Measurements from ENCODE around the gene BAIAP2. TPM values are rescaled to one million over a fixed set of nuclear protein-coding genes. Genes with fewer than 3 reads are reported as not detected.

Gene BAIAP2
- total and polyA plus RNA-seq, 10 of the 15 experiments (the other 5 are each of a cell fraction or from before 2014, with no cell fraction given): 0.15 to 1.2 (median 0.46) TPM; not detected in 2

GRCh38 chr17:80998118-80998747 is 36.7 kb upstream of the BAIAP2 start (continued):
- no peak for TF ChIP-seq CUX1 (IDR thresholded peaks at IDR 0.05; ENCODE audit: insufficient replicate concordance, low read depth, low read length)

- in situ Hi-C loops (cut with MboI): no loop called here
- no peak for DNase-seq (ENCODE audit: low read depth, low spot score)
- Histone ChIP-seq H3K9ac (ENCODE audit: control insufficient read depth, insufficient read depth, low read length) (no peak overlapping the region), H3K36me3 (ENCODE audit: control insufficient read depth in 2 of 2, insufficient read depth in 2 of 2, low read length in 1 of 2) (peaks cover 2 to 8% of the 10 kb centered on the region in 2 experiments; a peak in 3 of 4 replicates), H3K79me2 (ENCODE audit: control insufficient read depth, insufficient read depth, low read length) (no peaks in the 10 kb centered on the region), H3K4me2 (ENCODE audit: control insufficient read depth, insufficient read depth) (no peak overlapping the region), H3K27ac (ENCODE audit: control insufficient read depth, insufficient read depth) (no peak overlapping the region), H3K4me1 (ENCODE audit: control insufficient read depth, insufficient read depth, low read length) (no peaks in the 10 kb centered on the region), H4K20me1 (ENCODE audit: control insufficient read depth, insufficient read depth) (no peaks in the 10 kb centered on the region; the same call in 1 of the 2 replicates), H3K4me3 (no peak overlapping the region), H3K9me3 (replicated peaks; ENCODE audit: control insufficient read depth, insufficient read depth, low read length) (no peaks in the 10 kb centered on the region), H3K27me3 (replicated peaks in 1 of 2; ENCODE audit: control insufficient read depth in 2 of 2, insufficient read depth in 2 of 2, low read length in 1 of 2) (no peaks in the 10 kb centered on the region), H2AFZ (ENCODE audit: control insufficient read depth, low read depth, low read length) (no peak overlapping the region)
- ChIA-PET POLR2A (no interaction called here), CTCF (no interaction called here), RAD21 (ENCODE audit: unreplicated experiment) (no interaction called here), SMC1A (ENCODE audit: uncharacterized antibody, unreplicated experiment) (no interaction called here)
- no peak for FAIRE-seq
- no TSS peak for BruUV-seq (replicated peaks)
- 87% methylated on average over 28 of the region's 39 CpGs for WGBS (ENCODE audit: insufficient coverage, insufficient replicate concordance, low lambda C conversion rate, missing lambda C conversion rate)
- ATAC-seq: no peak
- intact Hi-C loops (cut with micrococcal nuclease; ENCODE audit: unreplicated experiment): no loop called here
- TF ChIP-seq NBN (IDR thresholded peaks at IDR 0.05): no peak
- no peak for TF ChIP-seq CREM (IDR thresholded peaks at IDR 0.05; ENCODE audit: low read depth)
- no peak for TF ChIP-seq MEF2A (IDR thresholded peaks at IDR 0.05; ENCODE audit: insufficient read depth, low read depth, low read length)
- no peak for TF ChIP-seq EED (IDR thresholded peaks at IDR 0.05; ENCODE audit: low read depth)
- TF ChIP-seq IRF5 (IDR thresholded peaks at IDR 0.05; ENCODE audit: borderline replicate concordance): no peak
- TF ChIP-seq GATAD2B (conservative IDR thresholded peaks at IDR 0.05; ENCODE audit: low read depth): no peak
- TF ChIP-seq IRF4 (IDR thresholded peaks at IDR 0.05; ENCODE audit: low read depth, low read length): no peak
- no peak for TF ChIP-seq KAT2A (conservative IDR thresholded peaks at IDR 0.05; ENCODE audit: control insufficient read depth, low read depth, low read length)
- no peak for TF ChIP-seq TCF3 (IDR thresholded peaks at IDR 0.05; ENCODE audit: borderline replicate concordance, insufficient read depth, low read depth, low read length)
- no peak for TF ChIP-seq CBFB (IDR thresholded peaks at IDR 0.05; ENCODE audit: low read depth)
- TF ChIP-seq IRF3 (IDR thresholded peaks at IDR 0.05): no peak
- TF ChIP-seq CEBPB (IDR thresholded peaks at IDR 0.05; ENCODE audit: borderline replicate concordance in 1 of 2, low read depth in 2 of 2, low read length in 2 of 2): no peak
- no peak for TF ChIP-seq TCF12 (IDR thresholded peaks at IDR 0.05; ENCODE audit: low read depth, low read length)
- no peak for TF ChIP-seq CREB1 (IDR thresholded peaks at IDR 0.05; ENCODE audit: low read depth)
These were observed 36.0 kb upstream of the BAIAP2 start for GRCh38 chr17:80998748-80999535.
